Measurements from ENCODE around the gene TSPAN17. TPM values are rescaled to one million over a fixed set of nuclear protein-coding genes. Genes with fewer than 3 reads are reported as not detected.
A peak's percentile ranks its signal among the peaks of the same experiment; 100 is the strongest.

TSPAN17 gene
- total RNA-seq, 2 experiments from 2014 or later = 31.5 to 39.2 TPM

GRCh38 chr5:176660530-176660859, 13.2 kb downstream of the TSPAN17 start:
- peaks cover 12% of the 10 kb centered on the region for H3K27me3 Mint-ChIP-seq
- CTCF ChIA-PET = interaction anchor here (0.6 to 5.5 kb wide), 87 partner anchors 10 to 931 kb away, joined by 3 to 124 read pairs (median 4); partner anchors contain the start of genes CLTB, EIF4E1B, FAF2 and FGFR4
- H3K27ac Mint-ChIP-seq = no peak overlapping the region
- ATAC-seq (peak; percentile 26), DNase-seq (no peak)
- H3K36me3 Mint-ChIP-seq = peaks cover 2% of the 10 kb centered on the region
- H3K4me3 Mint-ChIP-seq = no peak overlapping the region
- H3K4me1 Mint-ChIP-seq = peaks cover 29% of the 10 kb centered on the region
- no peaks in the 10 kb centered on the region for H3K9me3 Mint-ChIP-seq (ENCODE audit: low read depth)

DNA sequence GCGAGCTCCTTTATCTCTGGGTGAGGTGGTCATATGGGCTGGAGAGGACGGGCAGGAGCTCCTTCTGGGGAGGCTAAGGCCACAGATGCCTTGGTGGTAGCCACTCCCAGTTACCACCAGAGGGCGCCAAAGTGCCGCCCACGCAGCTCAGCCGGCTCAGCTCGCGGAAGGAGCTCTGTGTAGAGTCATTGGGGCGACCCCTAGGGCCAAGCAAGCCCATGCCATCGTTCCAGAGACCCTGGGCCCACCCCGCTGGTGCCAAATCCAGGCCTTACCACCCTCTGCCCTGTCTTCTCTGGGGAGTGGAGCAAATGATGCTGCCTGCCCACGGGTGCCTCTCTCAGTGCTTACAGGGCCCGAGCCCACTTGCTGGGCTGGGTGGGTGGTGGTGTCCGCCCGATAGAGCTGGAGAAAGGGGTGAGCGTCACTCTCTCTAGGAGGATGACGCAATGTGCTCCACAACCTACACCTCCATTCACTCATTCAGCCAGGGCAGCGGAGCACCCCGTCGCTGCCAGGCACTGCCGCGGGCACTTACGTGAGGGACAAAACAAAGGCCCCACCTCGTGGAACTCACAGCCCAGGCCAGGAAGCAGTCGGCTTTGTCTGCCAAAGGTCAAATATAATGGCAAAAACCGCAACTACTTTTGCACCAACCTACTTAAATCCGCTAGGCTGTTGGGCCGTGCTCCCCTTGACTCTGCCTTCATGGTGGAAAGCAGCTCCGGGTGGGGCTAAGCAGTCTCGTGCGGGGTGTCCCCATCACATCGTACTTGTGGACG, 13.8 kb downstream of the TSPAN17 start:
- H3K4me1 Mint-ChIP-seq = peaks cover 29% of the 10 kb centered on the region
- peaks cover 13% of the 10 kb centered on the region for H3K27me3 Mint-ChIP-seq
- DNase-seq (peak; percentile 82), ATAC-seq (peak; percentile 77)
- CTCF ChIA-PET = interaction anchor here (0.6 to 5.5 kb wide), 90 partner anchors 9 to 931 kb away, joined by 3 to 124 read pairs (median 4); partner anchors contain the start of genes CLTB, EIF4E1B, FAF2 and FGFR4
- H3K9me3 Mint-ChIP-seq (ENCODE audit: low read depth) = no peaks in the 10 kb centered on the region
- H3K27ac Mint-ChIP-seq = no peak overlapping the region
- peaks cover 2% of the 10 kb centered on the region for H3K36me3 Mint-ChIP-seq
- H3K4me3 Mint-ChIP-seq = no peak overlapping the region

- no peak overlapping the region for H3K4me3 Mint-ChIP-seq
- DNase-seq (no peak), ATAC-seq (no peak)
- H3K27me3 Mint-ChIP-seq = peaks cover 13% of the 10 kb centered on the region
- H3K4me1 Mint-ChIP-seq = peaks cover 29% of the 10 kb centered on the region
- H3K9me3 Mint-ChIP-seq (ENCODE audit: low read depth) = no peaks in the 10 kb centered on the region
- CTCF ChIA-PET = interaction anchor here (1.2 to 5.4 kb wide), 19 partner anchors 11 to 527 kb away, joined by 3 to 124 read pairs (median 8); partner anchors contain the start of genes FGFR4, TSPAN17 and UIMC1
- no peak overlapping the region for H3K27ac Mint-ChIP-seq
- no peaks in the 10 kb centered on the region for H3K36me3 Mint-ChIP-seq
Observed at GRCh38 chr5:176661676-176662075, 14.4 kb downstream of the TSPAN17 start.

DNA sequence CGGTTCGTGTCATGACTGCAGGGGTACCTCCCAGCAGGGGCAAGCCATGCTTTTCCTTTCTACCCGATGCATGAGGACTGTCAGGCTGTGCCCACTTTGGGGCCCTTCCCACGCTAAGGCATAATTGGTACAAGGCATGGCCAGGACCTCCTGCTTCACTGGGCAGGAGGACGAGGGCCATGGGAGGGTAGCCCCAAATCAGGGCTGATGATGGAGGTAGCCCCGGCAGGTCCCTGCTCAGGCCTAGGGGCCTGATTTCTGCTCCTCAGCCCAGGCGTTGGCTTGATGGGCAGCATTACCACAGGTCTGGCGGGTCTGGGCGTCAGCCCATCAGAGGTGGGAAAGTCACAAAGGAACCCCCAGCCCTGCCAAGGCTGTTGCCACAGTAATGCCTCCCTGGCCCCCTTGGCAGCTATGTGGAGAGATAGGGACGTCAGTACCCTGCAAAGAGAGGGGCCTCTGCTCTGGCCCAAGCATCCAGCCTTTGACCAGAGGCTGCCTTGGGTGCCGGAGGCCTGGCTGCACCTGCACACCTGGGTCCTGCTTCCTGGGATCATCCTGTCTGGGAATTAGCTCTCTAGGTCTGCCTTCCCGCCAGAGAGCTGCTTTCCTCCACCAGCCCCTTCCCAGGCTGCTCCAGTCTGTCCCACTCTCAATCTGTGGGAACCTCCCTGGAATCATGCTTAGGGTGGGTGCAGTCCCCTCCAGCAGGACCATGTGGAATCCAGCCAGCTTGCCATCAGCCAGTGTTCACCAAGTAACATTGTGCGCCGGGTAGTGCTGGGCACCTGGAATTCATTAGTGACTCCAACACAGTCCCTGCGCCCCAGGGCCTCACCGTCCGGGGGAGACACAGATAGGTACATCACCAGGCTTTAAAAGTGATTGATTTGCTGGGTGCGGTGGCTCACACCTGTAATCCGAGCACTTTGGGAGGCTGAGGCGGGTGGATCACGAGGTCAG, 15.4 kb downstream of the TSPAN17 start:
- no peak for DNase-seq
- Mint-ChIP-seq H3K4me3 (no peak overlapping the region), H3K27ac (no peak overlapping the region), H3K4me1 (peaks cover 29% of the 10 kb centered on the region), H3K9me3 (ENCODE audit: low read depth) (no peaks in the 10 kb centered on the region), H3K36me3 (no peaks in the 10 kb centered on the region), H3K27me3 (peaks cover 13% of the 10 kb centered on the region)
- no peak for ATAC-seq
- CTCF ChIA-PET = interaction anchor here (0.6 to 2.6 kb wide), 3 partner anchors 11 to 297 kb away, joined by 3 to 18 read pairs (median 4); no protein-coding TSS in a partner anchor

GRCh38 chr5:176663566-176663965, 16.3 kb downstream of the TSPAN17 start:
- CTCF ChIA-PET = interaction anchor here (1.0 kb wide), 1 partner anchor 12 kb away, joined by 3 read pairs; no protein-coding TSS in a partner anchor
- no peak overlapping the region for H3K27ac Mint-ChIP-seq
- no peak for ATAC-seq

DNA sequence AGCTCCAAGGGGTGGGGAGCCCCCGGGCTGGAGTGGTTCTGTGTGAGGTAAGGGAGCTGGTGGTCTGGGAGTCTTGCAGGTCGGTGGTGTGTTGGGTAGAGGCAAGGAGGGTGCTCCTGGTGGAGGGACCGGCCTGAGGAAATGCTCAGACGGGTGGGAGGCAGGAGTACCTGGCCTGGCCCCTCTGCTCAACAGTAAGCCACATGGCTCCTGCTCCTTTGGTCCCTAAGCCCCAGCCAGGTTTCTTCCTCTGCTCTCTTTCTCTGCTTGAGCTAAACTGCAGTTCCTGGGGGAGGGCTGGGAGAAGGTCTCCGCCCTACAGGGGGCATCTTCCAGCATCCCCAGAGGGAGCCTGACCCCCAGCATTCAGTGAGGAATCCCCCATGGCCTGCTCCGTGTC, 17.2 kb downstream of the TSPAN17 start:
- Mint-ChIP-seq H3K4me3 (no peak overlapping the region), H3K27ac (no peak overlapping the region), H3K9me3 (ENCODE audit: low read depth) (no peaks in the 10 kb centered on the region), H3K4me1 (peaks cover 11% of the 10 kb centered on the region), H3K36me3 (no peaks in the 10 kb centered on the region), H3K27me3 (peaks cover 19% of the 10 kb centered on the region)
- no peak for DNase-seq
- no peak for ATAC-seq
- CTCF ChIA-PET = interaction anchor here (1.0 kb wide), 1 partner anchor 449 kb away, joined by 3 read pairs; no protein-coding TSS in a partner anchor

More at GRCh38 chr5:176663566-176663965, 16.3 kb downstream of the TSPAN17 start:
- Mint-ChIP-seq H3K36me3 (no peaks in the 10 kb centered on the region), H3K27me3 (peaks cover 13% of the 10 kb centered on the region), H3K4me1 (peaks cover 20% of the 10 kb centered on the region), H3K9me3 (ENCODE audit: low read depth) (no peaks in the 10 kb centered on the region), H3K4me3 (no peak overlapping the region)
- DNase-seq = no peak

- CTCF ChIA-PET = interaction anchor here (1.0 kb wide), 1 partner anchor 449 kb away, joined by 3 read pairs; no protein-coding TSS in a partner anchor
- H3K4me1 Mint-ChIP-seq = peaks cover 9% of the 10 kb centered on the region
- H3K27me3 Mint-ChIP-seq = peaks cover 22% of the 10 kb centered on the region
- no peaks in the 10 kb centered on the region for H3K9me3 Mint-ChIP-seq (ENCODE audit: low read depth)
- ATAC-seq = no peak
- no peaks in the 10 kb centered on the region for H3K36me3 Mint-ChIP-seq
- no peak overlapping the region for H3K4me3 Mint-ChIP-seq
- H3K27ac Mint-ChIP-seq = no peak overlapping the region
- no peak for DNase-seq
Observed at GRCh38 chr5:176664886-176665285, 17.6 kb downstream of the TSPAN17 start.

DNA sequence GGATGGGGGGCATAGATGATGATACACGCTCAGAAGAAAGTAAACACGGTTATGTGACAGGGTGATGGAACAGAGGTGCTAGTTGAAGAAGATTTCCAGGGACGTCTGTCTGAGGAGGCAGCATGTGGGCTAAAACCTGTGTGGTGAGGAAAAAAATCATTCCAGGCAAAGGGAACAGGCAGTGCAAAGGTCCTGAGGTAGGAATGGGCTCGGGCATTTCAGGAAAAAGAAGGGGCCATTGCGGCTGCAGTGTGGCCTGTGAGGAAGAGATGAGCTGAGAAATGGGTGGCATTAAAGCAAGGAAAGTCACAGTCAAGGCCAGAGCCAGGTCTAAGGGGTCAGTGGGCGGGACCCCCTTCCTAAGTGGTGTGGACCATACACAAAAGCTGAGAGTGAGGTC, 18.2 kb downstream of the TSPAN17 start:
- no peak for ATAC-seq
- Mint-ChIP-seq H3K36me3 (no peaks in the 10 kb centered on the region), H3K4me1 (peaks cover 5% of the 10 kb centered on the region), H3K27me3 (peaks cover 22% of the 10 kb centered on the region), H3K4me3 (no peak overlapping the region), H3K9me3 (ENCODE audit: low read depth) (no peaks in the 10 kb centered on the region), H3K27ac (no peak overlapping the region)
- CTCF ChIA-PET = no interaction called here
- DNase-seq = no peak

- CTCF ChIA-PET = interaction anchor here (1.4 kb wide), 1 partner anchor 10 kb away, joined by 6 read pairs; no protein-coding TSS in a partner anchor
- Mint-ChIP-seq H3K4me1 (no peaks in the 10 kb centered on the region), H3K36me3 (no peaks in the 10 kb centered on the region), H3K9me3 (ENCODE audit: low read depth) (no peaks in the 10 kb centered on the region), H3K4me3 (no peak overlapping the region), H3K27me3 (peaks cover 29% of the 10 kb centered on the region), H3K27ac (no peak overlapping the region)
- ATAC-seq = no peak
- DNase-seq = no peak
Observed at GRCh38 chr5:176667637-176668036, 20.4 kb downstream of the TSPAN17 start.

GRCh38 chr5:176670449-176670848, 23.2 kb downstream of the TSPAN17 start:
- ATAC-seq (no peak), DNase-seq (no peak)
- Mint-ChIP-seq H3K4me1 (no peaks in the 10 kb centered on the region), H3K36me3 (no peaks in the 10 kb centered on the region), H3K27me3 (peaks cover 21% of the 10 kb centered on the region), H3K27ac (no peak overlapping the region), H3K9me3 (ENCODE audit: low read depth) (no peaks in the 10 kb centered on the region), H3K4me3 (no peak overlapping the region)
- CTCF ChIA-PET = interaction anchor here (1.4 to 1.8 kb wide), 3 partner anchors 10 to 13 kb away, joined by 5 to 11 read pairs (median 5); no protein-coding TSS in a partner anchor

DNA sequence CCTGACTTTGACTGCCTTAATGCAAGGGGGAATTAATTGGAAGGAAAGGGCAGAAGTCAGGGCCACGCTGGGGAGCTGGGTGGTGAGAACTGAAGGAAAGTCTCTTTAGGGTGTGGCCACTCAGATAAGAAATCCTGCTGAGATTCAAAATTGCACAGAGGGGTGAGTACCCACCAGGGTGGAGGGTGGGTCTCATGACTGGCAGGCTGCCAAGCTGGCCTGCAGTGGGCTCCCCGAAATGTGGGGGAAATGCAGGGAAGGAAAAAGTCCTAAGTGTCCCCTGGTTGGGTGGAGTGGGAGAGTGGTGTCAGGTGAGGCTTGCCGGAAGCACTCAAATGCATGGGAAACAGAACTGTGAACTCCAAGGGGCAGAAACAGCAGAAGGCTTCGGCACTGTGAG, 24.1 kb downstream of the TSPAN17 start:
- CTCF ChIA-PET = no interaction called here
- H3K27me3 Mint-ChIP-seq = peaks cover 19% of the 10 kb centered on the region

DNA sequence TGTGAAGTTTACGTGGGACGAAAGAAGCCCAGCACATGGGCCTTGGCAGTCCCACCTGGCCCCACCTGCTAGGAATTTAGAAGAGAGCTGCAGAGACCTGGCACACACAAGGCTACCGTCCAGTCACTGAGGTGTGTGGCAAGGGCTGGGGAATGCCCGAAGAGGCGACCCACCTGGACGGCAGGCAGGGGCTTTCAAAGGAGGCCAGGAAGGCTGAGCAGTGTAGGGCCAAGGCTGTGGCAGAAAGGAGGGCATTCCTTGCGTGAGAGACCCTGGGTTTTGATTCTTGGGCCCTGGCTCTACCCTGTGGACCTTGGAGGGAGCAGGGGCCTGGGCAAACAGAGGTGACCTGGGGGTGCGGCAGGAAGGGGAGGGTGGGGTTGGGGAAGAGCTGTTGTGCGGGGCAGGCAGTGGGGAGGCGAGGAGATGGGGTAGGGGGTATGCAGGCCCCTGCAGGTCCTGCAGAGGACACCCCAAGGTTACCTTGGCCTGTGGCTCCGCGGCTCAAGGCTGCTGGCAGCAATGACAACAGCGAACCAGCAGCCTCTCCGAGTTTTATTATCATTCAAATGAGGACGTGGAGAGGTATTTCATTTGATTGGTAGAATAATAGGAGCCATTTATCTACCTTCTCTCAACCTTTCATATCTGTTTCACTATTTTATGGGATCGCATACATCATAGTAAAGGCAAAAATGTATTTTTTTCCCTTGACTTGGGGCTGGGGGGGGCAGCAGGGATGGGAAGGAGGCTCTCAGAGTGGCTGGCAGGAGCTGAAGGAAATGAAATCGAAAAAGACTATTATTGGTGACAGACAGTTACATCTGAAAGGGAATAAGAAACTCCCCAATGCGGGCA, 24.8 kb downstream of the TSPAN17 start:
- CTCF ChIA-PET = interaction anchor here (2.2 kb wide), 1 partner anchor 11 kb away, joined by 11 read pairs; no protein-coding TSS in a partner anchor
- H3K9me3 Mint-ChIP-seq (ENCODE audit: low read depth) = no peaks in the 10 kb centered on the region
- H3K4me1 Mint-ChIP-seq = no peaks in the 10 kb centered on the region
- no peak overlapping the region for H3K27ac Mint-ChIP-seq
- H3K27me3 Mint-ChIP-seq = peaks cover 21% of the 10 kb centered on the region
- no peak for ATAC-seq
- H3K36me3 Mint-ChIP-seq = no peaks in the 10 kb centered on the region
- H3K4me3 Mint-ChIP-seq = no peak overlapping the region
- no peak for DNase-seq

More for the DNA sequence above, 24.1 kb downstream of the TSPAN17 start:
- ATAC-seq (no peak), DNase-seq (no peak)
- H3K36me3 Mint-ChIP-seq = no peaks in the 10 kb centered on the region
- H3K4me3 Mint-ChIP-seq = no peak overlapping the region
- no peaks in the 10 kb centered on the region for H3K9me3 Mint-ChIP-seq (ENCODE audit: low read depth)
- H3K27ac Mint-ChIP-seq = no peak overlapping the region
- no peaks in the 10 kb centered on the region for H3K4me1 Mint-ChIP-seq
